Glomerular visceral epithelial cell (primary cell): ENCODE results near the gene USP17L11.
"Not testable (repeated sequence)": the region's sequence is repeated elsewhere in the genome, so short reads cannot be mapped to it uniquely, and the experiment has no call there.

Experiments
- DNase-seq: peaks from one replicate; pipeline ENCODE4 v3.0.0-alpha.2; 2016; ENCODE audit errors: extremely low spot score

USP17L11 gene

DNA sequence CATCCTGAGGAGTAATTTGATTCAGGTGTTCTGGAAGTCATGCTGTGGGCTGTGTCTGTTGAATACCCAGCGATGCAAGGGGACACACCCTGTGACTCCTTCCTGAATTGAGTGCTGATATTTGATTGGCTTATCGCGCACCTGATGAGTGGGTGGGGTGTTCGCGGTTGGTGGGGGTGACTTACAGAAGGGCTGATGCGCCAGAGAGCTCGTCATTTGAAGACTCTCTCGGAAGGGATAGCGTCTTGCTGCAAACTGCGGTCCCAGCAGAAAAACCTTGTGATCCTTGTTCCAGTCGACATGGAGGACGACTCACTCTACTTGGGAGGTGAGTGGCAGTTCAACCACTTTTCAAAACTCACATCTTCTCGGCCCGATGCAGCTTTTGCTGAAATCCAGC is at the start of gene USP17L11:
Gene USP17L11, plus strand, starts transcription at position 301 of the 400 bp plus-strand sequence. Its CDS starts 0 bp downstream, at position 301.
- not testable (repeated sequence) for DNase-seq

- not testable (repeated sequence) for DNase-seq
Measured at GRCh38 chr4:9165990-9166389, 49.2 kb upstream of the USP17L11 start.

DNA sequence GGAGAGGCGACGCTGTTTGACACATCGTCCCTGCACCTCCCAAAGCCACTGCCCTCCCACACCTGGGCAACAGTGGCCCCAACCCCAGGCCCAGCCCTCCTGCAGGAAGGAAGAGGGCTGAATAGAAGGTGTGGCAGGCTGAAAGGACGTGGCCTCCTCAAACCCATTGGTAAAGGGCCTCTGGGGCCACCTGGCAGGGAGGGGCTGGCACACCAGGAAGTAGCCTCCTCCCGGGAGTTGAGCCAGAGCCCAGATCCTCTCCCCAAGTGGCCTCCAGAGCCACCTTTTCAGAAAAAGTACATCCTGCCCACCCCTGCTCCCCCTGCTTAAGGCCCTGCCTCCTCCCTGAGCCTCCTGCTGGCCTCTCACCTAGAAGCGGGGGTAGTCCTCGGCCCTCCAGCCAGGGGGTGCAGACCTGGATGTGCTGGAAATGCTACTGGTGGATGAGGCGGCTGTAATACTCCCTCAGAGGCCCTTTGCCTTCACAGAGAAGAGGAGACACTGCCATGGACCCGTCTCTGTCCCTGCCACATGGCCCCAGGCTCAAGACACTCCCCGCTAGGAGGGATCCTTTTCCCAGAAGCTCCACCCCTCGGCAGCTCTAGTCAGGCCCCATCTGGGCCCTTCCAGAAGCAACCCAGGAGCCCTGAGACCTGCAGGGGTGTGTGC is 45.3 kb upstream of the USP17L11 start, which contains the start of gene FAM90A26:
Gene FAM90A26, plus strand, starts transcription at position 619 of the 669 bp plus-strand sequence. CDS start 2,764 bp downstream, outside the sequence.
- DNase-seq, result not testable (repeated sequence)

DNA sequence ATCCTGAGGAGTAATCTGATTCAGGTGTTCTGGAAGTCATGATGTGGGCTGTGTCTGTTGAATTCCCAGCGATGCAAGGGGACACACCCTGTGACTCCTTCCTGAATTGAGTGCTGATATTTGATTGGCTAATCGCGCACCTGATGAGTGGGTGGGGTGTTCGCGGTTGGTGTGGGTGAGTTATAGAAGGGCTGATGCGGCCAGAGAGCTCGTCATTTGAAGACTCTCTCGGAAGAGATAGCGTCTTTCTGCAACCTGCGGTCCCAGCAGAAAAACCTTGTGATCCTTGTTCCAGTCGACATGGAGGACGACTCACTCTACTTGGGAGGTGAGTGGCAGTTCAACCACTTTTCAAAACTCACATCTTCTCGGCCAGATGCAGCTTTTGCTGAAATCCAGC is 4.8 kb upstream of the USP17L11 start, which contains the start of gene USP17L10:
Gene USP17L10, plus strand, starts transcription at position 301 of the 400 bp plus-strand sequence. Its CDS starts 0 bp downstream, at position 301.
- not testable (repeated sequence) for DNase-seq

- not testable (repeated sequence) for DNase-seq
Measured at GRCh38 chr4:9214701-9215100, 504 bp upstream of the USP17L11 start.

DNA sequence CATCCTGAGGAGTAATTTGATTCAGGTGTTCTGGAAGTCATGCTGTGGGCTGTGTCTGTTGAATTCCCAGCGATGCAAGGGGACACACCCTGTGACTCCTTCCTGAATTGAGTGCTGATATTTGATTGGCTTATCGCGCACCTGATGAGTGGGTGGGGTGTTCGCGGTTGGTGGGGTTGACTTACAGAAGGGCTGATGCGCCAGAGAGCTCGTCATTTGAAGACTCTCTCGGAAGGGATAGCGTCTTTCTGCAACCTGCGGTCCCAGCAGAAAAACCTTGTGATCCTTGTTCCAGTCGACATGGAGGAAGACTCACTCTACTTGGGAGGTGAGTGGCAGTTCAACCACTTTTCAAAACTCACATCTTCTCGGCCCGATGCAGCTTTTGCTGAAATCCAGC is 4.6 kb downstream of the USP17L11 start, which contains the start of gene USP17L12:
Gene USP17L12, plus strand, starts transcription at position 301 of the 400 bp plus-strand sequence. Its CDS starts 0 bp downstream, at position 301.
- not testable (repeated sequence) for DNase-seq

DNA sequence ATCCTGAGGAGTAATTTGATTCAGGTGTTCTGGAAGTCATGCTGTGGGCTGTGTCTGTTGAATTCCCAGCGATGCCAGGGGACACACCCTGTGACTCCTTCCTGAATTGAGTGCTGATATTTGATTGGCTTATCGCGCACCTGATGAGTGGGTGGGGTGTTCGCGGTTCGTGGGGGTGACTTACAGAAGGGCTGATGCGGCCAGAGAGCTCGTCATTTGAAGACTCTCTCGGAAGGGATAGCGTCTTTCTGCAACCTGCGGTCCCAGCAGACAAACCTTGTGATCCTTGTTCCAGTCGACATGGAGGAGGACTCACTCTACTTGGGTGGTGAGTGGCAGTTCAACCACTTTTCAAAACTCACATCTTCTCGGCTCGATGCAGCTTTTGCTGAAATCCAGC is 9.4 kb downstream of the USP17L11 start, which contains the start of gene USP17L13:
Gene USP17L13, plus strand, starts transcription at position 301 of the 400 bp plus-strand sequence. Its CDS starts 0 bp downstream, at position 301.
- DNase-seq, result not testable (repeated sequence)

- DNase-seq, result not testable (repeated sequence)
Measured at GRCh38 chr4:9230249-9230648, 15.0 kb downstream of the USP17L11 start.

- not testable (repeated sequence) for DNase-seq
Measured at GRCh38 chr4:9234085-9234484, 18.9 kb downstream of the USP17L11 start, which contains the start of gene USP17L15. Gene USP17L15, plus strand, starts transcription at chr4:9234385. Its CDS starts 0 bp downstream, at chr4:9234385.

GRCh38 chr4:9238461-9238860 is 23.3 kb downstream of the USP17L11 start:
- DNase-seq, result not testable (repeated sequence)

DNA sequence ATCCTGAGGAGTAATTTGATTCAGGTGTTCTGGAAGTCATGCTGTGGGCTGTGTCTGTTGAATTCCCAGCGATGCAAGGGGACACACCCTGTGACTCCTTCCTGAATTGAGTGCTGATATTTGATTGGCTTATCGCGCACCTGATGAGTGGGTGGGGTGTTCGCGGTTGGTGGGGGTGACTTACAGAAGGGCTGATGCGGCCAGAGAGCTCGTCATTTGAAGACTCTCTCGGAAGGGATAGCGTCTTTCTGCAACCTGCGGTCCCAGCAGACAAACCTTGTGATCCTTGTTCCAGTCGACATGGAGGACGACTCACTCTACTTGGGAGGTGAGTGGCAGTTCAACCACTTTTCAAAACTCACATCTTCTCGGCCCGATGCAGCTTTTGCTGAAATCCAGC is 28.4 kb downstream of the USP17L11 start, which contains the start of gene USP17L17:
Gene USP17L17, plus strand, starts transcription at position 301 of the 400 bp plus-strand sequence. Its CDS starts 0 bp downstream, at position 301.
- DNase-seq, result not testable (repeated sequence)

GRCh38 chr4:9247953-9248680 is 32.9 kb downstream of the USP17L11 start, which contains the start of gene USP17L18:
Gene USP17L18, plus strand, starts transcription at chr4:9248630. Its CDS starts 0 bp downstream, at chr4:9248630.
- not testable (repeated sequence) for DNase-seq

DNA sequence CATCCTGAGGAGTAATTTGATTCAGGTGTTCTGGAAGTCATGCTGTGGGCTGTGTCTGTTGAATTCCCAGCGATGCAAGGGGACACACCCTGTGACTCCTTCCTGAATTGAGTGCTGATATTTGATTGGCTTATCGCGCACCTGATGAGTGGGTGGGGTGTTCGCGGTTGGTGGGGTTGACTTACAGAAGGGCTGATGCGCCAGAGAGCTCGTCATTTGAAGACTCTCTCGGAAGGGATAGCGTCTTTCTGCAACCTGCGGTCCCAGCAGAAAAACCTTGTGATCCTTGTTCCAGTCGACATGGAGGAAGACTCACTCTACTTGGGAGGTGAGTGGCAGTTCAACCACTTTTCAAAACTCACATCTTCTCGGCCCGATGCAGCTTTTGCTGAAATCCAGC is 37.9 kb downstream of the USP17L11 start, which contains the start of gene USP17L19:
Gene USP17L19, plus strand, starts transcription at position 301 of the 400 bp plus-strand sequence. Its CDS starts 0 bp downstream, at position 301.
- DNase-seq, result not testable (repeated sequence)

- not testable (repeated sequence) for DNase-seq
Measured at GRCh38 chr4:9257824-9258223, 42.6 kb downstream of the USP17L11 start, which contains the start of gene USP17L20. Gene USP17L20, plus strand, starts transcription at chr4:9258124. Its CDS starts 0 bp downstream, at chr4:9258124.

DNA sequence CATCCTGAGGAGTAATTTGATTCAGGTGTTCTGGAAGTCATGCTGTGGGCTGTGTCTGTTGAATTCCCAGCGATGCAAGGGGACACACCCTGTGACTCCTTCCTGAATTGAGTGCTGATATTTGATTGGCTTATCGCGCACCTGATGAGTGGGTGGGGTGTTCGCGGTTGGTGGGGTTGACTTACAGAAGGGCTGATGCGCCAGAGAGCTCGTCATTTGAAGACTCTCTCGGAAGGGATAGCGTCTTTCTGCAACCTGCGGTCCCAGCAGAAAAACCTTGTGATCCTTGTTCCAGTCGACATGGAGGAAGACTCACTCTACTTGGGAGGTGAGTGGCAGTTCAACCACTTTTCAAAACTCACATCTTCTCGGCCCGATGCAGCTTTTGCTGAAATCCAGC is 47.4 kb downstream of the USP17L11 start, which contains the start of gene USP17L21:
Gene USP17L21, plus strand, starts transcription at position 301 of the 400 bp plus-strand sequence. Its CDS starts 0 bp downstream, at position 301.
- not testable (repeated sequence) for DNase-seq
